ENCODE data around the gene CNKSR3. TPM values are rescaled to one million over a fixed set of nuclear protein-coding genes. Genes with fewer than 3 reads are reported as not detected.
"Not testable (repeated sequence)": the region's sequence is repeated elsewhere in the genome, so short reads cannot be mapped to it uniquely, and the experiment has no call there.

The CNKSR3 gene
- total RNA-seq, 1 experiment from 2014 or later: 10.3 TPM

GRCh38 chr6:154542747-154543146 lies 32.3 kb upstream of the CNKSR3 start:
- no peaks in the 10 kb centered on the region for H3K4me1 ChIP-seq (ENCODE audit: insufficient read depth, low read length, poor library complexity, severe bottlenecking)
- DNase-seq (ENCODE audit: low spot score): no peak
- no peak for TF ChIP-seq CTCF (conservative IDR thresholded peaks at IDR 0.05; ENCODE audit: low read depth, low read length)
- TF ChIP-seq EZH2 (IDR thresholded peaks at IDR 0.05; ENCODE audit: borderline replicate concordance, low read depth, low read length, poor library complexity, severe bottlenecking): no peak
- ChIA-PET POLR2A (ENCODE audit: low non-redundant PET) (no interaction called here), CTCF (no interaction called here)
- H3K27ac ChIP-seq (ENCODE audit: low read depth, low read length, poor library complexity, severe bottlenecking): no peak overlapping the region
- no peaks in the 10 kb centered on the region for H3K36me3 ChIP-seq (ENCODE audit: insufficient read depth, low read length, poor library complexity, severe bottlenecking)
- BruUV-seq (replicated peaks): no TSS peak
- intact Hi-C loops (cut with micrococcal nuclease; ENCODE audit: unreplicated experiment): no loop called here
- no peaks in the 10 kb centered on the region for H3K9me3 ChIP-seq (ENCODE audit: low read depth, low read length, poor library complexity, severe bottlenecking)
- no peaks in the 10 kb centered on the region for H3K27me3 ChIP-seq (replicated peaks; ENCODE audit: insufficient read depth, low read depth, low read length, poor library complexity)
- no peak overlapping the region for H3K4me3 ChIP-seq (ENCODE audit: low read depth, low read length, poor library complexity, severe bottlenecking)

DNA sequence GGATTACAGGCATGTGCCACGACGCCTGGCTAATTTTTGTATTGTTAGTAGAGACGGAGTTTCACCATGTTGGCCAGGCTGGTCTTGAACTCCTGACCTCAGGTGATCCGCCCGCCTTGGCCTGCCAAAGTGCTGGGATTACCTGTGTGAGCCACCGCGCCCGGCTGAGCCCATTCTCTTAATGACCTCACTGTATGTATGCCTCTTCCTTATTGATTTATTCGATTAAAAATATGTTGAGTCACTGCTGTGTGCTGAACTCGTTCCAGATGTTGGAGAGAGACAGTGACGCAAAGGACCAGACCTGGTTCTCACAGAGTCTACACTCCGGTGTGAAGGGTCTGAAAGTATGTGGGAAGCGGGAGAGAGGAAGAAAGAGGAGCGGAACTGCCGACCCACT lies 31.4 kb upstream of the CNKSR3 start:
- CTCF ChIA-PET; POLR2A ChIA-PET (ENCODE audit: low non-redundant PET): not testable (repeated sequence)

GRCh38 chr6:154539593-154540269 lies 29.2 kb upstream of the CNKSR3 start:
- Histone ChIP-seq H3K4me1 (ENCODE audit: insufficient read depth, low read length, poor library complexity, severe bottlenecking) (no peaks in the 10 kb centered on the region), H3K9me3 (ENCODE audit: low read depth, low read length, poor library complexity, severe bottlenecking) (no peaks in the 10 kb centered on the region), H3K27ac (ENCODE audit: low read depth, low read length, poor library complexity, severe bottlenecking) (no peak overlapping the region), H3K27me3 (replicated peaks; ENCODE audit: insufficient read depth, low read depth, low read length, poor library complexity) (no peaks in the 10 kb centered on the region), H3K36me3 (ENCODE audit: insufficient read depth, low read length, poor library complexity, severe bottlenecking) (no peaks in the 10 kb centered on the region), H3K4me3 (ENCODE audit: low read depth, low read length, poor library complexity, severe bottlenecking) (no peak overlapping the region)
- CTCF ChIA-PET: no interaction called here
- TF ChIP-seq CTCF (conservative IDR thresholded peaks at IDR 0.05; ENCODE audit: low read depth, low read length): no peak
- TF ChIP-seq EZH2 (IDR thresholded peaks at IDR 0.05; ENCODE audit: borderline replicate concordance, low read depth, low read length, poor library complexity, severe bottlenecking): no peak
- intact Hi-C loops (cut with micrococcal nuclease; ENCODE audit: unreplicated experiment): no loop called here
- no peak for DNase-seq (ENCODE audit: low spot score)
- BruUV-seq (replicated peaks): no TSS peak
- POLR2A ChIA-PET (ENCODE audit: low non-redundant PET): no interaction called here

More for the DNA sequence above, 31.4 kb upstream of the CNKSR3 start:
- H3K27me3 ChIP-seq (replicated peaks; ENCODE audit: insufficient read depth, low read depth, low read length, poor library complexity); intact Hi-C loops (cut with micrococcal nuclease; ENCODE audit: unreplicated experiment); H3K4me1 ChIP-seq (ENCODE audit: insufficient read depth, low read length, poor library complexity, severe bottlenecking); BruUV-seq (replicated peaks); H3K4me3 ChIP-seq (ENCODE audit: low read depth, low read length, poor library complexity, severe bottlenecking); H3K27ac ChIP-seq (ENCODE audit: low read depth, low read length, poor library complexity, severe bottlenecking); H3K36me3 ChIP-seq (ENCODE audit: insufficient read depth, low read length, poor library complexity, severe bottlenecking); H3K9me3 ChIP-seq (ENCODE audit: low read depth, low read length, poor library complexity, severe bottlenecking): not testable (repeated sequence)
- peak; percentile 3 for DNase-seq (ENCODE audit: low spot score)

- no TSS peak for BruUV-seq (replicated peaks)
- Histone ChIP-seq H3K4me3 (ENCODE audit: low read depth, low read length, poor library complexity, severe bottlenecking) (no peak overlapping the region), H3K4me1 (ENCODE audit: insufficient read depth, low read length, poor library complexity, severe bottlenecking) (no peaks in the 10 kb centered on the region), H3K27ac (ENCODE audit: low read depth, low read length, poor library complexity, severe bottlenecking) (no peak overlapping the region), H3K9me3 (ENCODE audit: low read depth, low read length, poor library complexity, severe bottlenecking) (no peaks in the 10 kb centered on the region), H3K36me3 (ENCODE audit: insufficient read depth, low read length, poor library complexity, severe bottlenecking) (no peaks in the 10 kb centered on the region), H3K27me3 (replicated peaks; ENCODE audit: insufficient read depth, low read depth, low read length, poor library complexity) (no peaks in the 10 kb centered on the region)
- no peak for TF ChIP-seq CTCF (conservative IDR thresholded peaks at IDR 0.05; ENCODE audit: low read depth, low read length)
- no peak for TF ChIP-seq EZH2 (IDR thresholded peaks at IDR 0.05; ENCODE audit: borderline replicate concordance, low read depth, low read length, poor library complexity, severe bottlenecking)
- intact Hi-C loops (cut with micrococcal nuclease; ENCODE audit: unreplicated experiment): no loop called here
- no peak for DNase-seq (ENCODE audit: low spot score)
- ChIA-PET CTCF (no interaction called here), POLR2A (ENCODE audit: low non-redundant PET) (interaction anchor here (0.6 kb wide), 1 partner anchor 16 kb away, joined by 3 read pairs; no protein-coding TSS in a partner anchor)
Observed at GRCh38 chr6:154538640-154539191, 28.2 kb upstream of the CNKSR3 start.
